Gastroesophageal sphincter (tissue), 3 donors: Measurements from ENCODE around the gene ANK2.

ENCODE experiments used
- CTCF ChIP-seq, 4 experiments: fragments of 200-600 bp in 2 of 4; fragments of 450-650 bp in 2 of 4; sonication (generic) in 1 of 4; IDR thresholded peaks; one replicate each; pipeline ENCODE4 v1.5.1; 2017 to 2019; ENCODE audit warnings: antibody characterized with exemption in 4 of 4, mild to moderate bottlenecking in 2 of 4, moderate library complexity in 2 of 4
- POLR2A ChIP-seq, 2 donors: fragments of 450-650 bp; IDR thresholded peaks; one replicate each; pipeline ENCODE4 v1.6.1; 2017; ENCODE audit warnings: antibody characterized with exemption in 2 of 2, mild to moderate bottlenecking in 2 of 2, moderate library complexity in 1 of 2
- POLR2AphosphoS5 ChIP-seq: sonication (generic); formaldehyde crosslinking; IDR thresholded peaks from one replicate; pipeline ENCODE4 v1.6.1; 2017; ENCODE audit warnings: antibody characterized with exemption

GRCh38 chr4:113423631-113424030, 374.2 kb downstream of the ANK2 start:
- no peak for TF ChIP-seq POLR2A (IDR thresholded peaks at IDR 0.05)
- TF ChIP-seq CTCF (IDR thresholded peaks at IDR 0.05): no peak
- TF ChIP-seq POLR2AphosphoS5: no peak
